Mucosa of descending colon (tissue), 3 donors: ENCODE measurements around the gene CNTNAP2. TPM values are rescaled to one million over a fixed set of nuclear protein-coding genes. Genes with fewer than 3 reads are reported as not detected.

ENCODE experiments used
- ATAC-seq: fragments of 200-7000 bp; cut with Tn5 transposase; one replicate; pipeline ENCODE4 v1.9.1; 2020; ENCODE audit warnings: mild to moderate bottlenecking, moderate library complexity
- DNase-seq, 3 donors: peaks; one replicate each; pipeline ENCODE4 v3.0.0-alpha.2; 2020
- H3K36me3 ChIP-seq: fragments of 200-600 bp; one replicate; pipeline ENCODE4 v1.8.0; 2021; ENCODE audit warnings: low read depth, mild to moderate bottlenecking
- H3K4me1 ChIP-seq: fragments of 200-600 bp; one replicate; pipeline ENCODE4 v1.8.0; 2021; ENCODE audit warnings: low read depth, mild to moderate bottlenecking
- H3K4me3 ChIP-seq: fragments of 200-600 bp; one replicate; pipeline ENCODE4 v1.8.0; 2021; ENCODE audit warnings: mild to moderate bottlenecking
- H3K9me3 ChIP-seq: fragments of 200-600 bp; one replicate; pipeline ENCODE4 v1.8.0; 2021; ENCODE audit warnings: mild to moderate bottlenecking
- CTCF ChIP-seq: fragments of 200-600 bp; IDR thresholded peaks from one replicate; pipeline ENCODE4 v1.8.0; 2022; ENCODE audit warnings: antibody characterized with exemption, mild to moderate bottlenecking
- intact Hi-C, 2 donors: fragments of 100-400 bp; cut with DNase I in 1 of 2; cut with micrococcal nuclease in 1 of 2; formaldehyde crosslinking; loops; one replicate each; pipeline versions ENCODE4 v1.11.0 to v1.11.1; 2022; cut with DNase I, micrococcal nuclease
- total RNA-seq, 3 donors: library from RNA; stranded (reverse); fragmentation: NEBNext Ultra II Directional in 2 of 3; extraction: Animal tissue kit (Norgen Biotek cat#: 25700) in 2 of 3; gene quantifications; one replicate each; pipeline versions ENCODE4 v1.2.1 to v1.2.4, GENCODE V29; 2021 to 2023
- donor health status: DM: no; HTN: no; CAD: no; lungs with moderate emphysema.
- donor health status: DM: no; HTN: no; CAD: no.
- donor health status: DM: no; HTN: yes; CAD: no.

CNTNAP2 gene
- total RNA-seq, 3 donors from 2014 or later = 3.1 to 5.9 (median 4.2) TPM

DNA sequence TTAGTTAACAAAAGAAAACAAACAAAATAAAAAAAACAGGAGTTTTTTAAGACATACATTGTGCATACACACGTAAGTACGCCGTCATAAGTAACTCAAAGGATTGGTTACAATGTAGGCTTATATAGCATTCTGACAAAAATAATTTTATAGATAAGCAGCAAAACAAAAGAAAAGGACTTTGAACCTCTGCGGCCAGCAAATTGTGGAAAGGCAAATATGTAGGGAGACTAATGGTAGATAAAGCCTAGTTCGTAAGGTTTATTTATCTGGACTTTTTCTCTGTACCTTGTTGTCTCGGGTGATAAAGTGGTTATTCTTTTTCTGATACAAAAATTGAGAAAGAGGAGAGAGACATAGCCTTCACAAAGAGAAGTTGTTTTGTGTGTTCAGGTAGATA lies 891.9 kb downstream of the CNTNAP2 start:
- Histone ChIP-seq H3K36me3 (no peaks in the 10 kb centered on the region), H3K4me3 (no peak overlapping the region), H3K9me3 (peaks cover 7% of the 10 kb centered on the region), H3K4me1 (no peaks in the 10 kb centered on the region)
- DNase-seq (no peak), ATAC-seq (no peak)
- intact Hi-C loops = no loop called here
- no peak for TF ChIP-seq CTCF

GRCh38 chr7:147012666-147013065 lies 896.1 kb downstream of the CNTNAP2 start:
- H3K4me3 ChIP-seq = no peak overlapping the region
- H3K36me3 ChIP-seq = no peaks in the 10 kb centered on the region
- peaks cover 7% of the 10 kb centered on the region for H3K9me3 ChIP-seq
- no peak for DNase-seq
- ATAC-seq = no peak
- no peaks in the 10 kb centered on the region for H3K4me1 ChIP-seq
- no peak for TF ChIP-seq CTCF
- intact Hi-C loops = no loop called here

GRCh38 chr7:147013825-147014224 lies 897.2 kb downstream of the CNTNAP2 start:
- ATAC-seq = no peak

DNA sequence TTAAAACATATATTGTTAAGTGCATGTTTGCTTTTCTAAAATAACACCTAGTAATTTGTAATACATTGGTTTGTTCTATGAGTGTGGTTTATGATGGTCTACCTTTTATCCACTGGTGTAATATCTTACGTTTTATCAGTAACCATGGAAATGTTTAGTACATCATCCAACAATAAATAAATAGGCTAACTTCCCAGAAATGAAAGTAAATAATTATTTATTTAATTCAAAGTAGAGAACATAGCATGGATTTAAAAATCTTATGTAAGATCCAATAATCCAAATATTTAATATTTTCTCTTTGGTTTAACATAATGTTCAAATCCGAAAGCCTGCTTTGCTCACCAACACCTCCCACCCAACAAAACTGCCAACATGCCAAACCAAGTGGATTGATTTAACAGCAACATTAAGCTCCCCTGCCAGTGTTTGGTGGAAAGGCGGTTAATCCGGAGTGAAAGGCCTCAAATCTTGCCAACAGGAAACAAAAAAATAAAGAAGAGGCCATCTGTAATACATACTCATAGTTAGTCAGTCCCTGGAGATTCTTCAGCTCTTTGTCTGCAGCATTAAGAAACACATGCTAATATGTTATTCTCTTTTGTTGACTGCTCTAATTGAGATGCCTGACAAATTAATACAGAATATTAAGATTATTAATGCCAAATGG lies 897.8 kb downstream of the CNTNAP2 start:
- no peak for ATAC-seq
- Histone ChIP-seq H3K4me3 (no peak overlapping the region), H3K36me3 (no peaks in the 10 kb centered on the region), H3K4me1 (no peaks in the 10 kb centered on the region), H3K9me3 (peaks cover 7% of the 10 kb centered on the region)
- intact Hi-C loops = no loop called here
- DNase-seq = no peak
- no peak for TF ChIP-seq CTCF

More at GRCh38 chr7:147013825-147014224, 897.2 kb downstream of the CNTNAP2 start:
- intact Hi-C loops = no loop called here
- no peak overlapping the region for H3K4me3 ChIP-seq
- H3K9me3 ChIP-seq = peaks cover 7% of the 10 kb centered on the region
- H3K4me1 ChIP-seq = no peaks in the 10 kb centered on the region
- no peak for DNase-seq
- no peaks in the 10 kb centered on the region for H3K36me3 ChIP-seq
- TF ChIP-seq CTCF = no peak

DNA sequence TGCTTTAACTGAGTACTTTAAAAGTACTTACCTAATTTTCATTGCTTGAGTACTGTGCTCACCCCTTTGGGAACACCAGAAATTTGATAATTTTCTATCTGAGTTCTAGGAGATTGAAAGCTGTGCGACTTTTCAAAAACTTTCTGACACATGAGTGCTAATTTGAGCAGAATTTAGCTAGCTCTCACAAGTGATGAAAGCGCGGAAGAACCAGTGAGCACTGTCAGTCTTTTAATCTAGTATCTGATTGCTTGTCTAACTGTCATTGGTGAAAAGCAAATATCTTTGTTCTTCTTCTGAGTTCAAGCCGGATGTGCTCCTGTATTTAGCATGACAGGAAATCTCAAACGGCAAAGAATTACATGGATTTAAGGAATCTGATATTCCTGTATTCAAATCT lies 899.4 kb downstream of the CNTNAP2 start:
- intact Hi-C loops = no loop called here
- Histone ChIP-seq H3K4me3 (no peak overlapping the region), H3K36me3 (no peaks in the 10 kb centered on the region), H3K4me1 (no peaks in the 10 kb centered on the region), H3K9me3 (peaks cover 7% of the 10 kb centered on the region)
- no peak for DNase-seq
- no peak for ATAC-seq
- TF ChIP-seq CTCF = no peak

DNA sequence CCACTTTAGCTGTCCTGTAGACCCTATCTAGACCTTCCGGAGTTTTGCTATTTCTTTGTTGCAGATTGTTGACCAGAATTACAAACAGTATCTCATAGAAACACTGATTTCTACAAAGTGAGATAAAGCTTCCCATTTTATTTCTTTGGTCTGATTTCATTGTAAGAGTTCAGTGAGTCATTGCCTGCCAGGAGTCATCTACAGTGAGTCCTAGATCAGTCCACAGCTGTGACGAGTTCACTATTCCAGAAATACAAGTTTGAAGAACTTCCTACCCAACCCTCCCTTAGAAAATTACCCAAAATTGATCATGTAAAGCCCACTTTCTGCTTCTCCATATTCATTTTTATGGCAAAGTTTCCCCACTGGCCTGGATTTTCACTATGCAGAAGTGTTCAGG lies 905.5 kb downstream of the CNTNAP2 start:
- Histone ChIP-seq H3K9me3 (peaks cover 11% of the 10 kb centered on the region), H3K4me3 (no peak overlapping the region), H3K4me1 (no peaks in the 10 kb centered on the region), H3K36me3 (no peaks in the 10 kb centered on the region)
- intact Hi-C loops = no loop called here
- no peak for TF ChIP-seq CTCF
- DNase-seq = no peak
- ATAC-seq = no peak
